Stimulated activated CD4-positive, alpha-beta T cell treated with anti-CD3 and anti-CD28 coated beads, Interleukin-1b, Interleukin-23, amount 100 ng/mL, for 24 hours (primary cell): ENCODE results near the gene DIAPH3.

ENCODE experiments used
- DNase-seq, 4 experiments: peaks; one replicate each; pipeline ENCODE4 v3.0.0-alpha.2; 2020; ENCODE audit warnings: low read depth in 4 of 4, low spot score in 1 of 4

The DIAPH3 gene

DNA sequence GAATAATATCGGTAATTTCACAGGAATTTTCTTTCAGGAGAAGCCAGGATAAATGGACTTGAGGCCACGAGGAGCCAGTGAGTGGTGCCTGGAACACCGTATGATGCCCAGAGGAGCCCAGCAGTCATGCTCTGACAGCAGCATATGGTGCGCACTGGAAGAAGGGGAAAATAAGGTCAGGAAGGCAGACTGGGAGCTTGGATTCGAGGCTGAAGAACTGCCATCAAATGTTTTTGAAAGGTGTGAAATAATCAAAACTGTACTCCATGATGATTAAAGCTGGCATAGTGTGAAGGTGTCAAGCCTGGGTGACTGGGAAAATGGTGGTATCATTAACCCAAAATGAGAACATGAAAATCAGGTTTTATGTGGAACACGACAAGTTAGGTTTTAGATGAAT is 374.2 kb downstream of the DIAPH3 start:
- DNase-seq: no peak

GRCh38 chr13:59787679-59788078 is 376.0 kb downstream of the DIAPH3 start:
- no peak for DNase-seq

- no peak for DNase-seq
Measured at GRCh38 chr13:59782696-59783095, 381.0 kb downstream of the DIAPH3 start.

DNA sequence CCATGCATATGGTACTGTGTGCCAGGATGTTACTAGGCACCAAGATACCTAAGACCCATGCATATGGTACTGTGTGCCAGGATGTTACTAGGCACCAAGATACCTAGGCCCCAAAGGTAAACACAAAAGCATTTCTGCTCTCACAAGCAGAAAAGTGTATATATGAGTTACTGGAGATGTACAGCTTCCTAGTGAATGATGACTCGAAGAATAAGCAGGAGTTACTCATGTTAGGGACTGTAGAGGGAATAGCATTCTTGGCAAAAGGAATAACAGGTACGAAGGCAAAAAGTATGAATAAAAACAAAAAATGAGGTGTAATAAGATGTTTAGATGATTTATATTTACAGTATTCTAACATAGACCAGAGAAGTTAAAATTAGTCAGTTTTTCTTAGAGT is 383.7 kb downstream of the DIAPH3 start:
- no peak for DNase-seq

DNA sequence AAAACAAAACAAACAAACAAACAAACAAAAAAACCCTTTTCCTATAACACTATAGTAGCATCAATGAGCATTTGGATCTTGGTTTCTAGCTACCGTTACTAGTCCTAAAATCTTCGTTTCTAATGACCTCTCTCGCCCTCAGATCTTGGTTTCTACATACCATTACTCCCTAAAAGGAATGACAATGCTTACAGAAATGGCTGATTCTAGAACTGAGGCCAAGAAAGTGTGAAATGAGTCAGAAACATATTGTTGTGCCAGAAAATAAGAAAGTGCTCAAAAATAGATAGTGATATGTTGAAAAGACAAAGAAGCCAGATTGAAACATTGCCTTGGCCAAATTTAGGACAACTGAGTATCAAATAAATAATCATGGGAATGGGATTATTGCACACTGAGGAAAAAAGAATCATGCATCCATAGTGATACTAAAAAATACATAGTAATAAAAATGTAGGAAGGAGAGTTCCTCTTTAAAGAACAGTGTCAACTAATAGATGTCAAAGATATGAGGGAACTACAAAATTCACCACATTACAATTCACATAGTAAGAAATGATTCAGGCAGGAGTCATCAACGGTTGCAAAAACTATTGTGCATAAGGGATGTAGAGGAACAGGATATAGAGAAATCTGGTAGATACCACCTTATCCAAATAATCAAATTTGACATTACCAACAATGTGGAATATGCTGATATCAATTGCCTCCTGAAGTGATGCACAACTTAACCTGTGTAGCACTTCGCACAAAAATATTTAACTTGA is 386.6 kb downstream of the DIAPH3 start:
- no peak for DNase-seq

GRCh38 chr13:59774491-59774971 is 389.2 kb downstream of the DIAPH3 start:
- DNase-seq: no peak

DNA sequence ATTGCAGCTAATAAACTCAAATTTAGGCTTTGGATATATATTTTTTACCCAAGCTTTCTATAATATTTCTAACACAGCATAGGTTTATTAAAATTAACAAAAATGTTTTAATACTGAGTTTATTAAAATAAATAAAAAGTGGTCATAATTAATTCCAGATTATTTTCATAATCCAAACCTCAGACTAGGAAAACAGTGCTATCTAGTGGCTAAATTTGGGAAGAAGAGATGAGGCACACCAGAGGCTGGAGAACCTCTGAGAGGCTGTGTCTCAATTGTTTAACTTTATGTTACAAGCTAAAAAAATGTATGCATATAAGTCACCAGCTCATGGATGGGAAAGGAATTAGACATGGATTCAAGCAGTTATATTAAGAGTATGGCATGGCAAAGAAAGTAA is 392.5 kb downstream of the DIAPH3 start:
- no peak for DNase-seq

DNA sequence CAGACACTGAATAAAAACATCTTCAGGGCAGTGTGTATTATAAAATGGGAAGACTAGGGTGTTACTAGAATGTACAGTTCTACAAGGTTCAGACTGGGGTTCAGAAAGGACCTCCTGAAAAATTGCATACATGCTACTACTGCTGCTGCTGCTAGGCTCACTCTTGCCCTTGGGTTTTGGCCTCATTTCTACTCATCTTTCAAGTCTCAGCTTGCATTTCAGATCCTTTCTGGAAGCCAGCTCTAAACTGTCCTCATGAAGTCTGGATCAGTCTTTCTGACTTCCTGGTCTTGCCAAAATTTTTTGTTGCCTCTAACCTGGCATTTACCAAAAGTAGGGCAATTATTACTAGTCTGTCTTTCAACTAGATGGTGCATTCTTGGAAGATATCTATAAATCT is 393.3 kb downstream of the DIAPH3 start:
- DNase-seq: no peak

GRCh38 chr13:59766236-59766635 is 397.5 kb downstream of the DIAPH3 start:
- DNase-seq: no peak

GRCh38 chr13:59755632-59756290 is 408.0 kb downstream of the DIAPH3 start:
- DNase-seq: no peak

DNA sequence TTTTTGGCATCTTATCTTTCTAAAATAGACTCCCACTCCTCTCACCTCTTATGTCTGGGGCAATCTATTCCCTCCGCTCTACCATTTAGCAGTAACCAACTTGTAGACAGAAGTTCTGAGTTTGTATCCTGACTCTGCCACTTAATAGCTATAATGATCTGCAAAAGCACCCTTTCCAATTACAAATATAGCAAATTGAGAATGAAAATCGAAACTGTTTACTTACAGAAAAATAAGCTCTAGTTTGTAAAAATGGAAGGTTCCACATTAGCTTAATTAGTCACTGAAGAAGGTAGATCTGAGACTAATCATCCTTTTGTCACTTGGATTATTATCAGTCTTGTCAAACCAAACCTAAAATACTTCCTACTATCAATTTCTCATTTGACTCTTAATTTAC is 409.3 kb downstream of the DIAPH3 start:
- DNase-seq: no peak

DNA sequence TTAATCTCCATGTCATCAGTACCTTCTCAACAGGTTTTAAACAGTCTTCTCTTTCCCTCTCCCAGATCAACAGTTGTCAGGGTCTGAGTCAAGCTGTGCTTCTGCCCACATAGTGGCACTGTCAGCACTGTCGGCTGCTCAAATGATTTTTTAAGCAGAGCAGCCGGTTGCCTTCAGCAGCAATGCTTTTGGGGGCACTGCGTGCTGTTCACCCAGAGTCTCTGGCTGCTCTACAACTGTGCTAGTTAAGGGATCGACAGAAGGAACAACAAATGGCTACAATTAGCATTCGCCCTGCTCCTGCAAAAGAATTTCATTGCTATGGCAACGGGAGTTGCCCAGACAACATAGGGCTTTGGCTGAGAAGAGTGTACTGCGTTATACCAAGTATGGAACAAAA is 412.9 kb downstream of the DIAPH3 start:
- DNase-seq: no peak

DNA sequence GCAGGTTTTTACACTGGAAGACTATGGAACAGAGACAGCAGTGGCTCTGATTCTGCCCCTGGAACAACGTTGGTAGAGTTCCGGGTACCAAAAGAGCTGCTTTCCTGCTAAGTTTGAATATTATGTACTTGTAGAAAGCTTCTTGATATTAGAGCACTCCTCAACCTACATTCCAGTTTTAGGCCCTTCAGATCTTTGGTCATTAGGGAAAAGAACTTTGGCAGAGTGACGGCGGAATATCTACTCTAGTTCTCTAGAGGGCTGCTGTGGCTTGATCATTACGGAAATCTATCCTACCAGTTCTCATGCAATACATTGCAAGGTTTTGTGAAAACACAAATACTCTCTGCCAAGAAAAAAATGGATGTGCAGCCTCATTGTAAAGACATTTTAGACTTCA is 415.7 kb downstream of the DIAPH3 start:
- DNase-seq: no peak

- no peak for DNase-seq
Measured at GRCh38 chr13:59747529-59747928, 416.2 kb downstream of the DIAPH3 start.

- no peak for DNase-seq
Measured at GRCh38 chr13:59746291-59746962, 417.3 kb downstream of the DIAPH3 start.

GRCh38 chr13:59745392-59745788 is 418.3 kb downstream of the DIAPH3 start:
- DNase-seq: no peak

GRCh38 chr13:59744747-59745391 is 418.9 kb downstream of the DIAPH3 start:
- DNase-seq: no peak

DNA sequence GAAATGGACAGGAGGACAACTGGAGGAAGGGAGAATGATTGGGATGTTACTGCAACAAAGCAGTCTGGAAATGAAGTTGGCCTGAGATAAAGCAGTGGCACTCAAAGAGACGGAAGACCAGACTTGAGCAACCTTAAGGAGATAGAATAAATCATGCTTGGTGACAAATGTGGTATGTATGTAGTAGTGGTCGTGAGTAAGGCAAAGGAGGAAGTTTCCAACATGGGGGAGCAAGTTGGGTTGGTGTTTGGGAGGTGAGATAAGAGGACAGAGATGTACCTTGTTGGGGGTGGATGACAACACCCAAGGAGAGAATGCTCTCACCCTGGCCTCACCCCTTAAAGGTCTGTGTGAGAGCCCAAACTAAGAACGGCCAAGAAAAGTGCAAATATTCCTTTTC is 420.5 kb downstream of the DIAPH3 start:
- DNase-seq: no peak

DNA sequence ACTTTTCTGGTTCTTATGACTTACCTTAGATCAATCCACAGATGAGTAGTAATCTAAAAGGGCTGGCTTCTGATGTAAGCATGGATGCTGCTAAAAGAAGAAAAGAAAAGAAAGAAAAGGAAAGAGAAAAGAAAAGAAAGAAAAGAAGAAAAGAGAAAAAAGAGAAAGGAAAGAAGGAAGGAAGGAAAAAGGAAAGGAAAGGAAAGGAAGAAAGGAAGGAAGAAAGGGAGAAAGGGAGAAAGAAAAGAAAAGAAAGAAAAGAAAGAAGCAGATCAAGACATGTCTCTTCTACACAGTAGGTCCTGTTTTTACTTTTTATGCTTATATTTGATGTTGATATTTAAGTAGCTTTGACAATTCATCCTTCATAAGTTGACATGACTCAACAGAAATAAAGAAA is 421.3 kb downstream of the DIAPH3 start:
- no peak for DNase-seq

DNA sequence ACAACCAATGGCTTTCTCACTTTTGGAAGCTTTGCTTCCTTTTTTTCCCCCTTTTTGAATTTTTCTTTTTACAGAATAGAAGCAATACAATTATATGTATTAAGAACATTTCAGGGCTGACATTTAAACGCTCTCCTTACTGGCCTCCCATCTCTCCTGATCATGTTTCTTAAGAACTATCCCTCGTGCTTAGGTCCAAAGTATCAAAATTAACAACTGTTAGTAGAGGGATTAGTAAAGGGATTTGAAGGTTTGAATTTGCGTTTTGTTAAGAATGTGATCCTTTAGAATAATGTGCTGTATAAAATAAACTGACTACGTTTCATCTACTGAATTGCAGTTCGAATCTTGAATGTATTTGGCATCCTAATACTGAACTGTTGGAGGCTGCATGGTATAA is 424.8 kb downstream of the DIAPH3 start:
- no peak for DNase-seq

GRCh38 chr13:59734393-59734792 is 429.3 kb downstream of the DIAPH3 start:
- no peak for DNase-seq

GRCh38 chr13:59733744-59734143 is 430.0 kb downstream of the DIAPH3 start:
- no peak for DNase-seq
